ENCODE measurements around the gene ARHGAP26.

DNA sequence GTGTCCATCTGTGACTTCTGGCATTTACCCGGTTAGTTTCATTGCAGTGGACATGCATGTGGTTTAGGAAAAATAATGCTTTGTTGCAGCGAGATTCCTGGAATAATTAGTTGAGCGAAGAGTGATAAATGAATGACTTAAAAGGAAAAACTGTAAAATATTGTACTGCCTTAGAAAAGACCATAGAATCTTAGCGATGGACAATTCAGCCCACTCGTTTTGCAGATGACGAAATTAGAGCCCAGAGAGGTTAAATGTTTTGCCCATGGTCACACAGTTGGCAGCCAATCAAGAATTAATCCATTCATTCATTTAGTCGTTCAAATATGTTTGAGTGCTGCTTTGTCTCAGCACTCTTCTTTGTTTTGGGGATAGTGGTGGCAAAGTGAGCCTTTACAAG is 107.9 kb downstream of the ARHGAP26 start:
- TF ChIP-seq, protein P1, sequence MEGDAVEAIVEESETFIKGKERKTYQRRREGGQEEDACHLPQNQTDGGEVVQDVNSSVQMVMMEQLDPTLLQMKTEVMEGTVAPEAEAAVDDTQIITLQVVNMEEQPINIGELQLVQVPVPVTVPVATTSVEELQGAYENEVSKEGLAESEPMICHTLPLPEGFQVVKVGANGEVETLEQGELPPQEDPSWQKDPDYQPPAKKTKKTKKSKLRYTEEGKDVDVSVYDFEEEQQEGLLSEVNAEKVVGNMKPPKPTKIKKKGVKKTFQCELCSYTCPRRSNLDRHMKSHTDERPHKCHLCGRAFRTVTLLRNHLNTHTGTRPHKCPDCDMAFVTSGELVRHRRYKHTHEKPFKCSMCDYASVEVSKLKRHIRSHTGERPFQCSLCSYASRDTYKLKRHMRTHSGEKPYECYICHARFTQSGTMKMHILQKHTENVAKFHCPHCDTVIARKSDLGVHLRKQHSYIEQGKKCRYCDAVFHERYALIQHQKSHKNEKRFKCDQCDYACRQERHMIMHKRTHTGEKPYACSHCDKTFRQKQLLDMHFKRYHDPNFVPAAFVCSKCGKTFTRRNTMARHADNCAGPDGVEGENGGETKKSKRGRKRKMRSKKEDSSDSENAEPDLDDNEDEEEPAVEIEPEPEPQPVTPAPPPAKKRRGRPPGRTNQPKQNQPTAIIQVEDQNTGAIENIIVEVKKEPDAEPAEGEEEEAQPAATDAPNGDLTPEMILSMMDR (IDR thresholded peaks at IDR 0.05 in 8 of 11, conservative IDR thresholded peaks at IDR 0.05 in 3 of 11), result no peak
- TF ChIP-seq POLR2A (IDR thresholded peaks at IDR 0.05) (no peak), POLR2AphosphoS5 (IDR thresholded peaks at IDR 0.05) (peak in 1 of 3 donors; percentile 27)
